ENCODE results near the gene CRMP1. TPM values are rescaled to one million over a fixed set of nuclear protein-coding genes. Genes with fewer than 3 reads are reported as not detected.
"Not testable (repeated sequence)": the region's sequence is repeated elsewhere in the genome, so short reads cannot be mapped to it uniquely, and the experiment has no call there.

CRMP1 gene
- total and polyA plus RNA-seq, 9 of the 15 experiments (the other 6 are each of a cell fraction or from before 2014, with no cell fraction given), result 0.03 to 0.04 TPM; not detected in 7

DNA sequence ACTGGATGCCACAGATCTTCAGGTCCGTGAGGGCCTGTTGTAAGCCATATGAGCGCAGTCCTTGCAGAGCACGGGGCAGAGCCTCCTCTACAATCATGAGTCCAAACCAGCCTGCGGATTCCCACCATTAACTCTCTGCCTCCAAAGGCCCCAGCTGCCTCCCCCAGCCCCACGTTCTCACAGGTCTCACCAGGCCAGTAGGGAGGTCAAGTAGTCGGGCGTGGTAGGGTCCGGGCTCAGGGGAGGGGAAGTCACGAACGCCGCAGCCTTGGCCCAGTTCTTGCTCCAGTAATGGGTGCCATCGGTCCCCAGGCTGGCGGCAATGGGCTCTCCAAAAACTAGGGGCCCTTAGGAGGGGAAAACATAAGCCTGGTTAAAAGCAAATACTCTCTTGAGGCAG lies 53.6 kb downstream of the CRMP1 start:
- in situ Hi-C loops (cut with MboI) (no loop called here), intact Hi-C loops (cut with micrococcal nuclease) (no loop called here)
- no TSS peak for BruUV-seq (replicated peaks)
- H3K9me1 ChIP-seq (ENCODE audit: control insufficient read depth, insufficient read depth, low read length), result no peaks in the 10 kb centered on the region
- H3K27me3 ChIP-seq (ENCODE audit: control insufficient read depth in 2 of 2, insufficient read depth in 2 of 2, low read length in 2 of 2), result peaks cover 14 to 53% of the 10 kb centered on the region in 2 experiments; a peak in 4 of 5 replicates
- CTCF ChIA-PET (ENCODE audit: low intra/inter-chr PET ratio), result no interaction called here
- no peak overlapping the region for H2AFZ ChIP-seq (ENCODE audit: low read depth, low read length)
- ATAC-seq (no peak), FAIRE-seq (no peak), DNase-seq (ENCODE audit: extremely low read depth in 1 of 4, low spot score in 3 of 4) (no peak)
- 2% methylated on average over 11 of the region's 13 CpGs for WGBS (ENCODE audit: insufficient coverage, low coverage, missing lambda C conversion rate)
- H3K4me1 ChIP-seq (replicated peaks in 1 of 2; ENCODE audit: control insufficient read depth in 2 of 2, insufficient read depth in 2 of 2, low read length in 2 of 2), result no peaks in the 10 kb centered on the region
- H3K27ac ChIP-seq (ENCODE audit: extremely low read depth, low read depth, low read length), result no peak overlapping the region
- H3K9me3 ChIP-seq (replicated peaks; ENCODE audit: control insufficient read depth, insufficient read depth, low read depth, low read length), result no peaks in the 10 kb centered on the region
- no peak overlapping the region for H3K4me3 ChIP-seq
- no peaks in the 10 kb centered on the region for H3K36me3 ChIP-seq (ENCODE audit: control insufficient read depth, insufficient read depth, low read length)
- no peak for TF ChIP-seq FOXA3 (CRISPR knock-in tag; conservative IDR thresholded peaks at IDR 0.05 in 1 of 2, IDR thresholded peaks at IDR 0.05 in 1 of 2)
- TF ChIP-seq COPS2 (conservative IDR thresholded peaks at IDR 0.05), result no peak
- no peak for TF ChIP-seq GATAD2B (IDR thresholded peaks at IDR 0.05; ENCODE audit: borderline replicate concordance)
- no peak for TF ChIP-seq RCOR1 (IDR thresholded peaks at IDR 0.05; ENCODE audit: borderline replicate concordance in 1 of 2, low read depth in 2 of 2, low read length in 2 of 2)
- no peak for TF ChIP-seq FUS (optimal IDR thresholded peaks at IDR 0.05; ENCODE audit: low read depth, low read length)
- TF ChIP-seq, protein P1, sequence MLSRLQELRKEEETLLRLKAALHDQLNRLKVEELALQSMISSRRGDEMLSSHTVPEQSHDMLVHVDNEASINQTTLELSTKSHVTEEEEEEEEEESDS (CRISPR knock-in tag; IDR thresholded peaks at IDR 0.05), result no peak
- TF ChIP-seq HNRNPK (IDR thresholded peaks at IDR 0.05; ENCODE audit: low read depth, low read length, poor library complexity, severe bottlenecking), result no peak
- no peak for TF ChIP-seq SNRNP70 (optimal IDR thresholded peaks at IDR 0.05; ENCODE audit: low read depth, low read length)
- no peak for TF ChIP-seq LARP7 (IDR thresholded peaks at IDR 0.05)
- no peak for TF ChIP-seq SRSF7 (optimal IDR thresholded peaks at IDR 0.05; ENCODE audit: low read depth, low read length)
- no peak for TF ChIP-seq ZNF785 (CRISPR knock-in tag; IDR thresholded peaks at IDR 0.05)
- no peak for TF ChIP-seq CEBPB (tag; IDR thresholded peaks at IDR 0.05)
- TF ChIP-seq, protein P2, sequence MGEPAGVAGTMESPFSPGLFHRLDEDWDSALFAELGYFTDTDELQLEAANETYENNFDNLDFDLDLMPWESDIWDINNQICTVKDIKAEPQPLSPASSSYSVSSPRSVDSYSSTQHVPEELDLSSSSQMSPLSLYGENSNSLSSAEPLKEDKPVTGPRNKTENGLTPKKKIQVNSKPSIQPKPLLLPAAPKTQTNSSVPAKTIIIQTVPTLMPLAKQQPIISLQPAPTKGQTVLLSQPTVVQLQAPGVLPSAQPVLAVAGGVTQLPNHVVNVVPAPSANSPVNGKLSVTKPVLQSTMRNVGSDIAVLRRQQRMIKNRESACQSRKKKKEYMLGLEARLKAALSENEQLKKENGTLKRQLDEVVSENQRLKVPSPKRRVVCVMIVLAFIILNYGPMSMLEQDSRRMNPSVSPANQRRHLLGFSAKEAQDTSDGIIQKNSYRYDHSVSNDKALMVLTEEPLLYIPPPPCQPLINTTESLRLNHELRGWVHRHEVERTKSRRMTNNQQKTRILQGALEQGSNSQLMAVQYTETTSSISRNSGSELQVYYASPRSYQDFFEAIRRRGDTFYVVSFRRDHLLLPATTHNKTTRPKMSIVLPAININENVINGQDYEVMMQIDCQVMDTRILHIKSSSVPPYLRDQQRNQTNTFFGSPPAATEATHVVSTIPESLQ (CRISPR knock-in tag; IDR thresholded peaks at IDR 0.05), result no peak
- no peak for TF ChIP-seq NFRKB (IDR thresholded peaks at IDR 0.05; ENCODE audit: low read depth)
- no peak for TF ChIP-seq ZNF780A (CRISPR knock-in tag; IDR thresholded peaks at IDR 0.05)
- no peak for TF ChIP-seq CBX5 (IDR thresholded peaks at IDR 0.05; ENCODE audit: borderline replicate concordance, low read depth)
- no peak for TF ChIP-seq GTF2E2 (tag; IDR thresholded peaks at IDR 0.05)
- TF ChIP-seq SUPT5H (IDR thresholded peaks at IDR 0.05), result no peak
- POLR2A ChIA-PET, result interaction anchor here (0.7 kb wide), 1 partner anchor 86 kb away, joined by 3 read pairs; no protein-coding TSS in a partner anchor
- H3K9ac ChIP-seq (ENCODE audit: insufficient read depth in 1 of 2, low read depth in 2 of 2, low read length in 2 of 2), result no peak overlapping the region
- no peaks in the 10 kb centered on the region for H3K79me2 ChIP-seq (ENCODE audit: control insufficient read depth, insufficient read depth, low read length)
- peaks cover 4% of the 10 kb centered on the region for H4K20me1 ChIP-seq (replicated peaks; ENCODE audit: control insufficient read depth, insufficient read depth, low read length)
- H3K4me2 ChIP-seq (ENCODE audit: insufficient read depth, low read length), result no peak overlapping the region

DNA sequence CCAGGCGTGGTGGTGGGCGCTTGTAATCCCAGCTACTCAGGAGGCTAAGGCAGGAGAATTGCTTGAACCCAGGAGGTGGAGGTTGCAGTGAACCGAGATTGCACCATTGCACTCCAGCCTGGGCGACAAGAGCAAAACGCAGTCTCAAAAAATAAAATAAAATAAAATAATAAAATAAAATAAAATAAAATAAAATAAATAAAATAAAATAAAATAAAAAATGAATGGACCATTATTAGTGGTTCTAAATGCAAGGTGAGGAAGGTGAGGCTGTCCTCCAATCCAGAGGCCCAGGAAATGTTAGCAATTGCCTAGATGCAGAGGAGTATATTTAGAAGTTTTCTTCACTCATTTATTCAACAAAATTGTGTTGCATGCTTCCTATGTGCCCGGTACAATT lies 55.4 kb downstream of the CRMP1 start:
- not testable (repeated sequence) for H3K4me1 ChIP-seq (replicated peaks in 1 of 2; ENCODE audit: control insufficient read depth in 2 of 2, insufficient read depth in 2 of 2, low read length in 2 of 2); H3K36me3 ChIP-seq (ENCODE audit: control insufficient read depth, insufficient read depth, low read length)

More for the DNA sequence above, 55.4 kb downstream of the CRMP1 start:
- H3K4me3 ChIP-seq; H4K20me1 ChIP-seq (replicated peaks; ENCODE audit: control insufficient read depth, insufficient read depth, low read length); H3K9ac ChIP-seq (ENCODE audit: insufficient read depth in 1 of 2, low read depth in 2 of 2, low read length in 2 of 2); BruUV-seq (replicated peaks); H3K27ac ChIP-seq (ENCODE audit: extremely low read depth, low read depth, low read length); in situ Hi-C loops (cut with MboI); FAIRE-seq; ATAC-seq; H3K4me2 ChIP-seq (ENCODE audit: insufficient read depth, low read length); intact Hi-C loops (cut with micrococcal nuclease); H2AFZ ChIP-seq (ENCODE audit: low read depth, low read length); H3K9me1 ChIP-seq (ENCODE audit: control insufficient read depth, insufficient read depth, low read length); H3K9me3 ChIP-seq (replicated peaks; ENCODE audit: control insufficient read depth, insufficient read depth, low read depth, low read length); DNase-seq (ENCODE audit: extremely low read depth in 1 of 4, low spot score in 3 of 4); POLR2A ChIA-PET; H3K79me2 ChIP-seq (ENCODE audit: control insufficient read depth, insufficient read depth, low read length): not testable (repeated sequence)
- H3K27me3 ChIP-seq (ENCODE audit: control insufficient read depth in 2 of 2, insufficient read depth in 2 of 2, low read length in 2 of 2), result peaks cover 15 to 54% of the 10 kb centered on the region in 2 experiments; a peak in 4 of 5 replicates
- WGBS (ENCODE audit: insufficient coverage, low coverage, missing lambda C conversion rate), result 2% methylated on average over 4 of the region's 6 CpGs
- CTCF ChIA-PET (ENCODE audit: low intra/inter-chr PET ratio), result interaction anchor here (0.6 kb wide), 1 partner anchor 142 kb away, joined by 3 read pairs; no protein-coding TSS in a partner anchor
